GM12864 (cell line): Measurements from ENCODE around the gene DPEP1.
"Not testable (repeated sequence)": the region's sequence is repeated elsewhere in the genome, so short reads cannot be mapped to it uniquely, and the experiment has no call there.

Experiments
- DNase-seq: peaks from one replicate; pipeline ENCODE4 v3.0.0-alpha.2; 2011; ENCODE audit warnings: low read depth
- H3K4me3 ChIP-seq: 2 replicates; pipeline ENCODE4 v1.5.1; 2011; ENCODE audit warnings: mild to moderate bottlenecking, low read depth, low read length, control low read depth
- TF ChIP-seq, protein P1 (sequence below): IDR thresholded peaks from 2 replicates; pipeline ENCODE4 v1.5.1; 2011; ENCODE audit warnings: low read depth, mild to moderate bottlenecking, moderate library complexity, low read length, control low read depth, inconsistent platforms; ENCODE audit errors: missing control alignments

DPEP1 gene

DNA sequence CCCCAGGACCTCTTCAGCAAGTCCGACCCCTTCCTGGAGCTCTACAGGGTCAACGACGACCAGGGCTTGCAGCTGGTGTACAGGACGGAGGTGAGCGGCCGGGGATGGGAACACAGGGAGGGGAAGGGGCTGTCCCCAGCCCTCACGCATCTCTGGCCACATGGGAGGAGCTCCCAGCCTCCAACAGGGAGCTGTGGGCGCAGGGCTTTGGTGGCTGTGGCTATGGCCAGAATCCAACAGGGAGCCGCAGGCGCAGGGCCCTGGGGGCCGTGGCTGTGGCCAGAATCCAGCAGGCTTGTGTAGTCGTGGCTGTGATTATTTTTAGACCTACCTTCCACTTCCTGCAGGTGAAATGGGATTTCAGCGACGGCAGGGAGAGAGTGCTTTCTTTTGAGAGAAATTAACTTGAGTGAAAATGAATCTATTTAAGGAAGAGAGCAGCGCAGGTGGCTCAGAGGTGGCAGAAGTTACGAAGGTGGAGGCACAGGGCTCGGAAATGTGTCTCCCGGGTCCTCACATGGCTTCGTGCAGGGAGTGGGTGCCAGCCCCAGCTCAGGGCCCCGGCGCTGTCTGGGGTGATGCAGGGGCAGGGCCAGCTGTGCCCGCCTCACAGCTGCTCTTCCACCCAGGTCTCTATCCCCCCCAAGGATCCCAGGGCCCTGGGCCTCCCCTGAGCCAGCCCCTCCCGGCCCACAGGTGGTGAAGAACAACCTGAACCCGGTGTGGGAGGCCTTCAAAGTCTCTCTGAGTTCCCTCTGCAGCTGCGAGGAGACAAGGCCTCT lies 28.5 kb upstream of the DPEP1 start:
- DNase-seq, result no peak
- TF ChIP-seq, protein P1, sequence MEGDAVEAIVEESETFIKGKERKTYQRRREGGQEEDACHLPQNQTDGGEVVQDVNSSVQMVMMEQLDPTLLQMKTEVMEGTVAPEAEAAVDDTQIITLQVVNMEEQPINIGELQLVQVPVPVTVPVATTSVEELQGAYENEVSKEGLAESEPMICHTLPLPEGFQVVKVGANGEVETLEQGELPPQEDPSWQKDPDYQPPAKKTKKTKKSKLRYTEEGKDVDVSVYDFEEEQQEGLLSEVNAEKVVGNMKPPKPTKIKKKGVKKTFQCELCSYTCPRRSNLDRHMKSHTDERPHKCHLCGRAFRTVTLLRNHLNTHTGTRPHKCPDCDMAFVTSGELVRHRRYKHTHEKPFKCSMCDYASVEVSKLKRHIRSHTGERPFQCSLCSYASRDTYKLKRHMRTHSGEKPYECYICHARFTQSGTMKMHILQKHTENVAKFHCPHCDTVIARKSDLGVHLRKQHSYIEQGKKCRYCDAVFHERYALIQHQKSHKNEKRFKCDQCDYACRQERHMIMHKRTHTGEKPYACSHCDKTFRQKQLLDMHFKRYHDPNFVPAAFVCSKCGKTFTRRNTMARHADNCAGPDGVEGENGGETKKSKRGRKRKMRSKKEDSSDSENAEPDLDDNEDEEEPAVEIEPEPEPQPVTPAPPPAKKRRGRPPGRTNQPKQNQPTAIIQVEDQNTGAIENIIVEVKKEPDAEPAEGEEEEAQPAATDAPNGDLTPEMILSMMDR, result no peak
- H3K4me3 ChIP-seq, result no peak overlapping the region

DNA sequence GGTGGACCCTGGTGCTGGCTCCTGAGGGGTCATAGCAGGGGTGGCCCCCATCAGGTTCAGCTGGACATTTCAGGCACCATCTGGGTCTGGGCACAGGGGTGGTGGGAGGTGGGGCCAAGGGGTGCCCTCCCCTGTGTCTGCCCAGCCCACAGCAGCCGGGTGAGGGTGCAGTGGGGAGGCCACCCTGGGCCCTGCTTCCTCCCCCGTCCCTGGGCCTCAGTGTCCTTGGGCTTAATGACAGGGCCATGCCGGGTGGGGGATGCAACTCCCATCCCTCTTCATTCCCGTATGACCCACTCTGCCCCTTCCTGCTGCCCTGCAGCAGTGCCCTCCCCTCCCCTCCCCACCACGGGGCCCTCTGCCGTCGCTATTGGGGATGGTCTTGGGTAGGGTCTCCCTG lies 27.2 kb upstream of the DPEP1 start:
- no peak for DNase-seq
- no peak overlapping the region for H3K4me3 ChIP-seq
- TF ChIP-seq, protein P1, result no peak

- H3K4me3 ChIP-seq, result no peak overlapping the region
- DNase-seq, result no peak
- TF ChIP-seq, protein P1, result no peak
Observed at GRCh38 chr16:89586853-89587252, 26.6 kb upstream of the DPEP1 start.

DNA sequence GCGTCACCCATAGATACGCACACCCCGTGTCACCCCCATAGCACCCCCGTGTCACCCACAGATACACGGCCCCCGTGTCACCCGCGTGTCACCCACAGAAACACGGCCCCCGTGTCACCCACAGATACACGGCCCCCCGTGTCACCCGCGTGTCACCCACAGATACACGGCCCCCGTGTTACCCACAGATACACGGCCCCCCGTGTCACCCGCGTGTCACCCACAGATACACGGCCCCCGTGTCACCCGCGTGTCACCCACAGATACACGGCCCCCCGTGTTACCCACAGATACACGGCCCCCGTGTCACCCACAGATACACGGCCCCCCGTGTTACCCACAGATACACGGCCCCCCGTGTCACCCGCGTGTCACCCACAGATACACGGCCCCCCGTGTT lies 25.8 kb upstream of the DPEP1 start:
- DNase-seq, H3K4me3 ChIP-seq: not testable (repeated sequence)

- H3K4me3 ChIP-seq, result no peak overlapping the region
- DNase-seq, result no peak
- TF ChIP-seq, protein P1, result no peak
Observed at GRCh38 chr16:89588413-89589109, 24.9 kb upstream of the DPEP1 start.

DNA sequence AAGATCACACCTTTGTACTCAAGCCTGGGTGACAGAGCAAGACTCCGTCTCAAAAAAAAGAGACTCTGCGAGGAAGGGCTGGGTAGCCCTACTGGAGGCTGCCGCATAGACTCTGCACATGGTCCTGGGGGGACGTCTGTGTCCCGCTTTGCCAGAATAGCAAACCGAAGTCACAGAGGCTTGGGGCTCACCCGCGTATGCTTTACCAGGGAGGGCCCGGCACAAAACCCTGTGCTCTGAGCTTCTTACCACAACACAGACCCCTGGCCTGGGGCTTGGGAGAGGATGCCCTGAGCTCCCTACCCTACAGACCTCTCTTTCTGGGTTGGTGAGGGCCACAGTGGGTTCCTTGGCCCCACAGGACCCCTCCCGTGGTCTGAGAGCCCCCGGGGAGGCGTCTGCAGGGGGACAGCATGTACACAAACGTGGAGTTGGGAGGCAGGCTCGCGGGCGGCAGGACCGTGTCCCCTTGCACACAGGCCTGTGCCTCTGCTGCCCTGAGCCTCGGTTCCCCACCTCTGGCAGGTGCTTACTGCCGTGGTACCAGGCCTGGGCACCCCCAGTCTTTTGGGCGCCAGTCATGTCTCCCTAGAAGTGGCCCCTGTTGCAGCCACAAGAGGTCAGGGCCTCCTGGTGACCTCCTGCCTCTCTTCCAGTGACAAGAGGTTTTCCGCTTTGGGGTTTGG lies 24.1 kb upstream of the DPEP1 start:
- no peak for DNase-seq
- TF ChIP-seq, protein P1, result no peak
- no peak overlapping the region for H3K4me3 ChIP-seq

GRCh38 chr16:89593841-89594240 lies 19.6 kb upstream of the DPEP1 start:
- no peak overlapping the region for H3K4me3 ChIP-seq
- no peak for DNase-seq
- TF ChIP-seq, protein P1, result no peak
